HG03442 (cell line): Measurements from ENCODE around the gene TCF20.

Experiments
- ATAC-seq: cut with Tn5 transposase; IDR thresholded peaks from one replicate; pipeline ENCODE4 v1.9.1; 2021; ENCODE audit warnings: mild to moderate bottlenecking, moderate library complexity; ENCODE audit not compliant: unreplicated experiment

The TCF20 gene

GRCh38 chr22:42270510-42271190, at the start of gene TCF20:
Gene TCF20, minus strand, starts transcription at chr22:42270653. Its CDS starts 55,348 bp downstream, at chr22:42215305.
- peak; percentile 57 for ATAC-seq

GRCh38 chr22:42319386-42319785, 48.9 kb upstream of the TCF20 start:
- no peak for ATAC-seq

- ATAC-seq, result no peak
Measured at GRCh38 chr22:42318967-42319366, 48.5 kb upstream of the TCF20 start.

GRCh38 chr22:42317691-42318547, 47.5 kb upstream of the TCF20 start:
- ATAC-seq, result no peak

GRCh38 chr22:42317008-42317407, 46.6 kb upstream of the TCF20 start:
- no peak for ATAC-seq

GRCh38 chr22:42315392-42315756, 44.9 kb upstream of the TCF20 start:
- no peak for ATAC-seq

- no peak for ATAC-seq
Measured at GRCh38 chr22:42314709-42315391, 44.4 kb upstream of the TCF20 start.

- no peak for ATAC-seq
Measured at GRCh38 chr22:42313804-42314581, 43.5 kb upstream of the TCF20 start.

GRCh38 chr22:42313204-42313603, 42.8 kb upstream of the TCF20 start:
- no peak for ATAC-seq

- no peak for ATAC-seq
Measured at GRCh38 chr22:42310291-42311015, 40.0 kb upstream of the TCF20 start.

- no peak for ATAC-seq
Measured at GRCh38 chr22:42309865-42310264, 39.4 kb upstream of the TCF20 start.

- no peak for ATAC-seq
Measured at GRCh38 chr22:42308892-42309468, 38.5 kb upstream of the TCF20 start.

- no peak for ATAC-seq
Measured at GRCh38 chr22:42307806-42308563, 37.5 kb upstream of the TCF20 start.

GRCh38 chr22:42306010-42306409, 35.6 kb upstream of the TCF20 start:
- no peak for ATAC-seq

- no peak for ATAC-seq
Measured at GRCh38 chr22:42304324-42304790, 33.9 kb upstream of the TCF20 start.

GRCh38 chr22:42303396-42304323, 33.2 kb upstream of the TCF20 start:
- no peak for ATAC-seq

- ATAC-seq, result no peak
Measured at GRCh38 chr22:42301742-42302102, 31.3 kb upstream of the TCF20 start.
